Femur (tissue), 1 donor: ENCODE data around the gene KCNH5.

ENCODE experiments used
- DNase-seq: peaks from one replicate; pipeline ENCODE4 v3.0.0-alpha.2; 2017

KCNH5 gene, protein sequence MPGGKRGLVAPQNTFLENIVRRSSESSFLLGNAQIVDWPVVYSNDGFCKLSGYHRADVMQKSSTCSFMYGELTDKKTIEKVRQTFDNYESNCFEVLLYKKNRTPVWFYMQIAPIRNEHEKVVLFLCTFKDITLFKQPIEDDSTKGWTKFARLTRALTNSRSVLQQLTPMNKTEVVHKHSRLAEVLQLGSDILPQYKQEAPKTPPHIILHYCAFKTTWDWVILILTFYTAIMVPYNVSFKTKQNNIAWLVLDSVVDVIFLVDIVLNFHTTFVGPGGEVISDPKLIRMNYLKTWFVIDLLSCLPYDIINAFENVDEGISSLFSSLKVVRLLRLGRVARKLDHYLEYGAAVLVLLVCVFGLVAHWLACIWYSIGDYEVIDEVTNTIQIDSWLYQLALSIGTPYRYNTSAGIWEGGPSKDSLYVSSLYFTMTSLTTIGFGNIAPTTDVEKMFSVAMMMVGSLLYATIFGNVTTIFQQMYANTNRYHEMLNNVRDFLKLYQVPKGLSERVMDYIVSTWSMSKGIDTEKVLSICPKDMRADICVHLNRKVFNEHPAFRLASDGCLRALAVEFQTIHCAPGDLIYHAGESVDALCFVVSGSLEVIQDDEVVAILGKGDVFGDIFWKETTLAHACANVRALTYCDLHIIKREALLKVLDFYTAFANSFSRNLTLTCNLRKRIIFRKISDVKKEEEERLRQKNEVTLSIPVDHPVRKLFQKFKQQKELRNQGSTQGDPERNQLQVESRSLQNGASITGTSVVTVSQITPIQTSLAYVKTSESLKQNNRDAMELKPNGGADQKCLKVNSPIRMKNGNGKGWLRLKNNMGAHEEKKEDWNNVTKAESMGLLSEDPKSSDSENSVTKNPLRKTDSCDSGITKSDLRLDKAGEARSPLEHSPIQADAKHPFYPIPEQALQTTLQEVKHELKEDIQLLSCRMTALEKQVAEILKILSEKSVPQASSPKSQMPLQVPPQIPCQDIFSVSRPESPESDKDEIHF

DNA sequence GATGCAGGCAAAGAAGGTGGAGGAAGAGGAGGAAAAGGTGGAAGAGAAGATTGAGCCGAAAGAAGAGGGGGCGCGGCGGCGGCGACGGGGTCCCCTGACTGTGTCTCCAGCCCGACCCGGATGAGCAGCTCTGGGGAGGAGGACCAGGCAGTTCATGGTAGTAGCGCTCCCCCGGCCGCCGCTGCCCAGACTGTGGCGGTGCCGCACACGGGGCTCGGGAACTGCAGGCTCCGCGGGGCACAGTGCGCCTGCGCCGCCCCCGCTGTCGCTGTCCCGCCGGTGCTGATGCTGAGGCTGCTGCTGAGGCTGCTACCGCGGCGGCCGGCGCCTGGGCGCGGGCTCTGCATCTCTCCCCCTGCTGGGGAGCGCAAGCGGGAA is at the start of gene KCNH5:
Gene KCNH5 (minus strand): TSS at position 225 of the 378 bp plus-strand sequence. CDS start 272 bp downstream, outside the sequence.
- peak; percentile 53 for DNase-seq

DNA sequence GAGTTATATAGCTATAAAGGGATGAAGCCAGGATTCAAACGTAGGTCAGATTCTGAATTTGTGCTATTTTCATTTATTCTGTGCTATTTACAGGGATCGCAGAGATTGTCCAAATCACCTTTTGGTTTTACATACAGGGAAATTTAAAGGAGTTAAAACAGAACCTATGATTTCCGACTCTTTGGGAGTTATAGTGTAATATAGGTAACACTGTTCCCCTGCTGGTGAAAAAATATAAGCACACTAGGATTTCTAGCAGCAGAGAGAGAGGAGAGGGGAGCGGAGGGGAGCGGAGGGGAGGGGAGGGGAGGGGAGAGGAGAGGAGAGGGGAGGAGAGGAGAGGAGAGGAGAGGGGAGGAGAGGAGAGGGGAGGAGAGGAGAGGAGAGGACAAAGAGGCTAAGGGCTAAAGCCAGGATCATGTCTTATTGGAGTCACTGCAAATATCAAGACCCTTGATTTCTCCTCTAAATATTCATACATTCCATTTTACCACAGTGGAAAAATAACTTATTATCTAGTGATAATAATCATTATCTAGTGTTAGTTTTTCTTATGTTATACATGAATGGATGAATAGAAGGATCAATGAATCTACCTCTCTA is 46.2 kb upstream of the KCNH5 start:
- no peak for DNase-seq

DNA sequence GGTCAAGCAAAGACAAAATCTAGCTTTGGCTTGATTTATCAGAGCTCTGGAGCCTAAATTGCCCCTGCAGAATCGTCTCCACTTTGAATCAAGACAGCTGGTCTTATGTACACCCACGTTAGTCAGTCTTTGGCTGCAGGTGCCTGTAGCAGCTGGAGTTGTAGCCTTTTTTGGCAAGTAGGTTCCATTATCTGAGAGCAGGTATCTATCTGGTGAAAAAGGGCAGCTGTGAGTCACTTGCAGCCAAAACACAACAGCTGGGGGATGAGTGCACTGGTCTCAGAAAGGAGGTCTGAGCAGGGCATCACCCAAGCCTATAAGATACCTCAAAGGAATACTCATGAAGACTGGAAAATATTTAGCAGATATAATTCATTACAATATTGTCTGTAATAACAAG is 43.6 kb upstream of the KCNH5 start:
- DNase-seq, result no peak

DNA sequence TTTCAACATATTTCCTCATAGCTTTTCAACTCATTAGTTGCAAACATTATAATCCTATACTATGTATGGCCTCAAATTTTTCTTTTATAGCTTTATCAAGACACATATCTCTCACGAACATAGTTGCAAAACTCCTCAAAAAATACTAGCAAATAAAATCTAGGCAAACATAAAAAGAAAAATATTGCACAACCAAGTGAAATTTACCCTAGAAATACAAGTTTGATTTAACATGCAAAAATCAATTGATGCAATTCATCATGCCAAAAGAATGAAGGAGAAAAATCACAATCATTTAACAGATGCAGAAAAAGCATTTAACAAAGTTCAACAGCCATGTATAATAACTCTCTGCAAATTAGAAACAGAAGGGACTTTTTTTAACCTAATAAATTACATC is 33.3 kb upstream of the KCNH5 start:
- DNase-seq, result no peak

DNA sequence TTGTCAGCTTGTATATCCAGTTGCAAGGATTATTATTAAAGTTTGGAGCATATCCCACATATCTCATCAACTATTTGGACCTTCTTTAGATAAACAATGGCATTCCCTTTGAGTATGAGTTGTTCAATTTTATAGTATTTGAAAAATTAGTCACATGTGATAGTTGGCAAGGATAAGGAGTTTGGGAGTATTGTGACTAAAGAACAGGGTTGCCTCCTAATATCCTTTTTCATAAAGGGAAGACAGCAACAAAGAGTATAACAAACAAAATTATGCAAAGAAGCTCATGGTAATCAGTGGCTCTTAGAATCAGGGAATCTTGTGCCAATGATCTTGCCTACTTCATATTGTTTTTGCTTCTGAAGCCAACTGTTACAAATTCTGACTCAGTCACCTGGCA is 31.2 kb upstream of the KCNH5 start:
- no peak for DNase-seq

DNA sequence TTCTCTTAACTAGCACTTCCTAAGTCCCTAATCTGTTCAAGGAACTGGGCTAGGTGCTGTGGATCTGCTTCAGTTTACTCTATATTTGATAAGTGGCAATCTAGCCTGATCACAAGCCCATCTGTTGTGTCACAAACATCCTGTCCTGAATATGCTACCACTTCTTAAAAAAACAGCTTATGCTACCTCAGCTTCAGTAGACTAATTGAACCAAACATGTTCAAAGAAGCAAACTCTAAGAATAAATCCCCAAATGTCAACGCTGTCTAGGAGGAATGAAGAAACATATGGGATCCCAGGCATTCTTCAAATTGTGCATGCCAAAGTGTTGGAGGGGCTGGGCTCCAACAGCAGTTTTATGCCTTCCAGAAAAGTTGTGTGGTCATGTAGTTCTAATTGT is 10.4 kb upstream of the KCNH5 start:
- no peak for DNase-seq

DNA sequence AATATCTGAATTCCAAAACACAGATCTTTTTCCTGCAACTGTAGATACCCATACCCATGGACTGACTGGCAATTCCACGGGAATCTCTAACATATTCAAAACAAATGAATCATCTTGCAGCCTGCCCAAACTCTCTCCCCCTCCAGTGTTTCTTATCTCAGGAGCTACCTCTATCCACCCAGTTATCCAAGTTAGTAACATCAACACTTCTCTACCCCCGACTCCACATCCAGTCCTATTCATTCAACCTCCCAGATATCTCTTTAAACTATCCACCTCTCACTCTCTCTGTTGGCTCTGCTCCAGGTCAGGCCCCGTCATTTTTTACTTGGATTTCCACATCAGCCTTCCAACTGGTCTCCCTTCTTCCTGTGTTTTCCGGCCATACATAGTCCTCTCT is 6.7 kb upstream of the KCNH5 start:
- DNase-seq, result no peak

DNA sequence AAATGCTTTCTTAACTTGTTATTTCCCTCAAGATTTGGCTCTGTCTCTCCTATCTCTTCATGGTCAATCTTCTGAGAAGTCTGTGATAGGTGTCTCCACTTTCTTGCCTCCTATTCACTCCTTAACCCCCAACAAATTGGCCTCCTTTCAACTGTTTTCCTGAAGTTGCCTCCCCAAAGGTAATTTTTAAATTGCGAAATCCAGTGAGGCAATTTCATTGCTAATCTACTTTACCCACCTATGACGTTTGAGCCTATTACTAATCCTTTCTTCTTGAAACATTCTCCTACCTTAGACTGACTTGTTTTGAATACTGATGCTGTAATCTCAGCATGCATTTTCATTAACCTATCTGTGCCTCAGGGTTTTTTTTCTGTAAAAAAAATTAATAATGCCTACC is 6.0 kb upstream of the KCNH5 start:
- no peak for DNase-seq

GRCh38 chr14:63050694-63051093 is 5.4 kb upstream of the KCNH5 start:
- DNase-seq, result no peak

DNA sequence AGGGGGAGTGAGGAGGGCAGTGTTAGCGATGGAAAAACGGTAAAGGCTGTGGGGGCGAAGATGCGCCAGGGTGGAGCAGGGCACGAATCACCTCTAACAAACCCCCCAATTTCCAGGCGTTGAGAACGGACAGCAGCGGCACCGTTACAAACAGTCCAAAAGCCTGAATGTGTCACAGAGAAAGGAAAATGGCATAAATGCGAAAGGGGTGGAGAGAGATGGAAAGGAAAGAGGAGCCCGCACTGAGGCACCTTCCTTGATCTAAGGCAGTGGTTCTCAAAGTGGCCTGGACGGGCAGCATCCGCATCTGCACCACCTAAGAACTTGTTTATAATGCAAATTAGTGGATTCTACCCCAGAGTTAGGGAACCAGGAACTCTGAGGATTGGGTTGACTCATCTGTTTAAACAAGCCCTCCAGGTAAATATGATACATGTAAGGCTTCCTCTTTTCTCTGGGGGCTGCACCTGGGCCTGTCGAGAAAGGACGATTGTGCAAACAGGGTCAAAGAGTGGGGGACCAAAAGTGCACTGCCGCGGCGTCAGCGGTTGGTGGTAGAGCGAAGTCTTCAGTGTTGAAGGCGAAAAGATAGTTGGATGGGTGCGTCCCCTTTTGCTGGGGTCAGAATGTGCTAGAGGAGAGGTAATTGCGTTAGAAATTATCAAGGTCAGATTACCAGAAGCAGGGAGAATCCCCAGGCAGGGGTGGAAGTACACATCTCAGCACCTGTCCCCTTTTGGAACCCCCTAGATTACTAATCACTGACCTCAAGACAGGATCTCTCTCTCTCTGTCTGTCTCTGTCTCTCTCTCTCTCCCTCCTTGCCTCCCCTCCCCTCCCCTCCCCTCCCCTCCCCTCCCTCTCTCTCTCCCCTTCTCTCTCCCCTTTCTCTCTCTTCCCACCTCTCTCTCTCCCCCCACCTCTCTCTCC is 1.3 kb upstream of the KCNH5 start:
- DNase-seq, result no peak

DNA sequence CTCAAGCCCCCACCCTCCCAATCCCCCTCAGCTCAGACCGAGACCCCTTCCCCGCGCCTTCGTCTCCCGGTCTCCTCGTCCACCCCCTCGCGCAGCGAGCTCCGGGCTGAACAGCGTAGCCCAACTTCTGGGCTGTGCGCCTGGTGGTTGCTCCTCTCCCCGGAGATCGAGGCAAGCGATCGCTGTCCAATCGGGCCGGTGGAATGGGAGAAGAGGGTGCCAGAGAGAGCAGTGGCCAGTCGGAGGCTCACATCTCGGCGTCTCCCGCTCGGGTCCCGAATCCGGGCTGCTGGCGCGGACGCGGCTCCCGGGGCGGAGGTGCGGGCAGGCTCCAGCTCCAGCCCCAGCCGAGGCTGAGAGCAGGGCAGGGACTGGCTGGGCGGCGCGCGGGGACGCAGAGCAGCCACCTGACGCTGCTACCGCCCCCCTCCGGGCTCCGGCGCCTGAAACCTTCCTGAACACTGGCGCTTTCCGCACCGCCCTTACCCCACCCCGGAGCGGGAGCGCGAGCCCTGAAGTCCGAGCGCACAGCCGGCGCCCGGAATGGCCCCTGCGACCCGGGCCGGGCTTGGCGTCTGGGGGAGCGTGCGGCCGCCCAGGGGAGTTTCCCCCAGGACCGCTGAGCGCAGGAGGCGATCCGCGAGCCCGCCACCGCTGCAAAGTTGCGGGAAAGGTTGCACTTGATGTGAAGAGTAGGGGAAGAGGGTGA is 508 bp upstream of the KCNH5 start:
- peak; percentile 35 for DNase-seq

DNA sequence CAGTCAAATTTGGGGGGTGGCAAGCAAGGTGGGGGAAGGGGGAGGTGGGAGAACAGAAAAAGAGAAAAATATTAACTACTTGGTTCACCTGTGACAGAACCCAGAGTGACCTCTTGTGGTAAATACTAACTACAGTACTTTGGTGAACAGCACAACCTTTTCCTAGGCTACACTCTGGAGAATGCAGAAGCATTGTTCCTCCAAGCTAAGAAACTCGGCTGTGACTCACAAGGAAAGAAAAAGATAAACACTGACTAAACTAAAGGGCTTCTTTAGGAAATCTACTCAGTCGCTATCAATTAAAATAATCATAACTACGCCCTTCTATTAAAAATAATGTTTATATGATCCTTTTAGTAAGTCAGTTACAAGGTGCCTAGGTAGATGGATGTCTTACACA is 5.4 kb downstream of the KCNH5 start:
- DNase-seq, result no peak

DNA sequence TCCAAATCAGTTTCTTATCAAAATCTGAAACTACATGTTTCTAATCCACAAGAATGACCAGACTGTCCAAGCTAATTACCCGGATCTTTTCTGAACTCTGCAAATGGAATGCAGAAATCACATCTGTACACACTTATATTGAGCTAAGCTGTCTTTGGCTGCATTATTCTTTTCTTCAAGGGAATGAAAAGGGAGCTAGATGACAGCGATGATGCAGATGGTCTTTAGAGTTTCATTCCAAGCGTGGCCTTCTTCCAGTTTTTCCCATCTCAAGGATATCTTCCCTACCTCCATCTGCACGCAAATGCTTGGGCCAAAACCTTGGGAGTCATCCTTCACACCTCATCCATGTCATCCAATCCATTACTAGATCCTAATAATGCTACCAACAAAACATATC is 12.6 kb downstream of the KCNH5 start:
- no peak for DNase-seq

GRCh38 chr14:63032076-63032475 is 13.2 kb downstream of the KCNH5 start:
- DNase-seq, result no peak

GRCh38 chr14:63030113-63030512 is 15.1 kb downstream of the KCNH5 start:
- DNase-seq, result no peak

DNA sequence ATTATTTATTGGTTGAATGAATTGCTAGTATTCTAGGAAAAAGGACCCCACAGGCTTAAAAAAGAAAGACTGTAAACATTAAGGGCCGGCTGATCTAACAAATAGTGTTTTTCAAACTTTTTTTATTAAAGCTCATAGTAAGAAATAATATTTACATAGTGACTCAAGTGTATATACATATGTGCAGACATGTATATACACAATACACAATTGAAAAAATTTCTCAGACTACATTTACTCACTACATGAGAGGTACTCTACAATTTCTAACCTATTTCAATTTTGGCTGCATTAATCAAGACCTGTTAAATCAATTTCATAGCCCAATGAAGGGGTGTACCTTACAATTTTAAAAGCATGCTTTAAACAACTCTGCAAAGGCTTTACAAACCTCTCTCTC is 17.5 kb downstream of the KCNH5 start:
- no peak for DNase-seq

- DNase-seq, result no peak
Measured at GRCh38 chr14:63026491-63026890, 18.8 kb downstream of the KCNH5 start.

GRCh38 chr14:63014621-63015020 is 30.6 kb downstream of the KCNH5 start:
- DNase-seq, result no peak

DNA sequence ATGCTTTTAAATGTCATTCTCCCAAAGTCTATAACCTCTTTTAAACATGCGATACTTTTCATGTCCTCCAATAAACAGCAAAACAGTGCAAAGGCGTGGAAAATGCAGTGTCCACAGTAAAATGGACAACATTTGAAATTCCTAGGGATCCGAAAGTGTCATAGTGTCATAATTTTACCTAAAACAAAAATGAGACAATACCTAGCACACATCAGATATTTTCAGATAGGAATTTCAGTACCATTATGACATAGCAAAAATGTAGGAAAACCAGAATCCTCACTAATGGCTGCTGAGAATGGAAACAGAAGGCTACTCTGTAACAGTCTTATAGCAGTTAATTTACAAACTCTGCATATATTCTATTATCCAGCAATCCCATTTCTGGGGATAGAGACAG is 33.1 kb downstream of the KCNH5 start:
- DNase-seq, result no peak

- no peak for DNase-seq
Measured at GRCh38 chr14:63011623-63012022, 33.6 kb downstream of the KCNH5 start.

- no peak for DNase-seq
Measured at GRCh38 chr14:63009495-63009894, 35.8 kb downstream of the KCNH5 start.

DNA sequence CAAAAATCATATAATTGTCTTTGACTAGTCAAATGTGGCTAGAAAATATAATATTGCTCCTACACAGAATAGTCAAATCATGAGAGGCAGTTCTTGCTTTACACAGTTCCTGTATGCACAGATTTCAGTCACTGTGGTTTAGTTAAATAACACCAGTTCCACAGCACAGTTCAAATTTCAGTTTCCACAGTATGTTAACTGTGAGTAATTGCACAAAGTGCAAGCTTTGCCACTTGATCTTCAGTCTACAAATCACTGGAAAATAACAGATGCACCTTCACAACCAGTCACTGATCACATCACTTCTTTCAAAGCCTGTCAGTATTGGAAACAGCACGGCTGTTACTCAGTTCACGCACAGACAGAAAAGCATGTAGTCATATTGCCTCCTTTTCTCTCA is 38.7 kb downstream of the KCNH5 start:
- DNase-seq, result no peak
